ENCODE data around the gene ADPRS. TPM values are rescaled to one million over a fixed set of nuclear protein-coding genes. Genes with fewer than 3 reads are reported as not detected.

ADPRS gene
- total RNA-seq, 1 donor from 2014 or later = 30.0 TPM

DNA sequence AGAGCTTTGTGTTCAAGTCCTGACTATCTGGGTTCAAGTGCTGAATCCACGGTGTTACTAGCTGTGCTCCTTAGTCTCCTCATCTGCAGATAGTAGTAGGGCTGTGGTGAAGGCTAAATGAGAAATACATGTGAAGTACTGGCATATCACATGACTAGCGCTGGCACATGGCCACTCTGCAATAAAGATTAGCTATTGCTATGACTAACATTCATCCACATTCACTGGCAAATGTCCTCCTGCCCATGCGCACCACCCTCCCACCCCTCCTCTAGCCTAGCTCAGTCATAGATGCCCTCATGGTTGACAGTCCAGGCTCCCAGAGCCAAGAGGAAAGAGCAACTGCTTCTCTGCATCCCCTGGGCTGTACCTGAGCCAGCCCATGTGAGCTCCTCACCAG, 44.8 kb downstream of the ADPRS start:
- TF ChIP-seq, protein P1, sequence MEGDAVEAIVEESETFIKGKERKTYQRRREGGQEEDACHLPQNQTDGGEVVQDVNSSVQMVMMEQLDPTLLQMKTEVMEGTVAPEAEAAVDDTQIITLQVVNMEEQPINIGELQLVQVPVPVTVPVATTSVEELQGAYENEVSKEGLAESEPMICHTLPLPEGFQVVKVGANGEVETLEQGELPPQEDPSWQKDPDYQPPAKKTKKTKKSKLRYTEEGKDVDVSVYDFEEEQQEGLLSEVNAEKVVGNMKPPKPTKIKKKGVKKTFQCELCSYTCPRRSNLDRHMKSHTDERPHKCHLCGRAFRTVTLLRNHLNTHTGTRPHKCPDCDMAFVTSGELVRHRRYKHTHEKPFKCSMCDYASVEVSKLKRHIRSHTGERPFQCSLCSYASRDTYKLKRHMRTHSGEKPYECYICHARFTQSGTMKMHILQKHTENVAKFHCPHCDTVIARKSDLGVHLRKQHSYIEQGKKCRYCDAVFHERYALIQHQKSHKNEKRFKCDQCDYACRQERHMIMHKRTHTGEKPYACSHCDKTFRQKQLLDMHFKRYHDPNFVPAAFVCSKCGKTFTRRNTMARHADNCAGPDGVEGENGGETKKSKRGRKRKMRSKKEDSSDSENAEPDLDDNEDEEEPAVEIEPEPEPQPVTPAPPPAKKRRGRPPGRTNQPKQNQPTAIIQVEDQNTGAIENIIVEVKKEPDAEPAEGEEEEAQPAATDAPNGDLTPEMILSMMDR (IDR thresholded peaks at IDR 0.05; ENCODE audit: unreplicated experiment) = no peak
- H3K4me3 Mint-ChIP-seq (ENCODE audit: low read depth) = no peak overlapping the region
- H3K36me3 Mint-ChIP-seq (ENCODE audit: insufficient read depth) = peaks cover 4% of the 10 kb centered on the region
- H3K27ac Mint-ChIP-seq = peak overlapping the region; percentile 45
- H3K4me1 Mint-ChIP-seq (ENCODE audit: low read depth) = peaks cover 7% of the 10 kb centered on the region
- no peaks in the 10 kb centered on the region for H3K9me3 Mint-ChIP-seq (ENCODE audit: low read depth)
- no peaks in the 10 kb centered on the region for H3K27me3 Mint-ChIP-seq
- no peak for DNase-seq (ENCODE audit: low spot score, unreplicated experiment)

DNA sequence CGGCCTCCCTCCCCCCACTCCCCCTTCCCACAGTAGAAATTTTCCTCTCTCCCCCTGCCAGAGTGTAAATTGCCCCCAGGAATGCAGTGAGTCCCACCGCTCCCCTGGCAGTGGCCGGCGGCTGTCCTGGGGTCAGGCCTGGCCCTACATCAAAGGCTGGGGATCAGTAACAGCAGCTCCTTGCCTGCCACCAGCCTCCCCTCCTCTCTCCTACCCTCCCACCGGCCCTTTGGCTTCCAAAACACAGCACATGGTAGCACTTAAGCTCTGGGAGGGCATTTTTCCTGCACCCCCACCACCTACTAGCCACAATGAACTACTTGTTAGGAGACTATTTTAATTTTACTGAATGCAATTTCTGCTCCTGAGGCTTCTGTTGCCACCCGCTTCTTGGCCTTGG, 45.3 kb downstream of the ADPRS start:
- Mint-ChIP-seq H3K4me1 (ENCODE audit: low read depth) (peaks cover 7% of the 10 kb centered on the region), H3K36me3 (ENCODE audit: insufficient read depth) (peaks cover 4% of the 10 kb centered on the region), H3K27me3 (no peaks in the 10 kb centered on the region), H3K4me3 (ENCODE audit: low read depth) (no peak overlapping the region), H3K9me3 (ENCODE audit: low read depth) (no peaks in the 10 kb centered on the region), H3K27ac (peak overlapping the region; percentile 45)
- TF ChIP-seq, protein P1 (IDR thresholded peaks at IDR 0.05; ENCODE audit: unreplicated experiment) = no peak
- DNase-seq (ENCODE audit: low spot score, unreplicated experiment) = no peak

DNA sequence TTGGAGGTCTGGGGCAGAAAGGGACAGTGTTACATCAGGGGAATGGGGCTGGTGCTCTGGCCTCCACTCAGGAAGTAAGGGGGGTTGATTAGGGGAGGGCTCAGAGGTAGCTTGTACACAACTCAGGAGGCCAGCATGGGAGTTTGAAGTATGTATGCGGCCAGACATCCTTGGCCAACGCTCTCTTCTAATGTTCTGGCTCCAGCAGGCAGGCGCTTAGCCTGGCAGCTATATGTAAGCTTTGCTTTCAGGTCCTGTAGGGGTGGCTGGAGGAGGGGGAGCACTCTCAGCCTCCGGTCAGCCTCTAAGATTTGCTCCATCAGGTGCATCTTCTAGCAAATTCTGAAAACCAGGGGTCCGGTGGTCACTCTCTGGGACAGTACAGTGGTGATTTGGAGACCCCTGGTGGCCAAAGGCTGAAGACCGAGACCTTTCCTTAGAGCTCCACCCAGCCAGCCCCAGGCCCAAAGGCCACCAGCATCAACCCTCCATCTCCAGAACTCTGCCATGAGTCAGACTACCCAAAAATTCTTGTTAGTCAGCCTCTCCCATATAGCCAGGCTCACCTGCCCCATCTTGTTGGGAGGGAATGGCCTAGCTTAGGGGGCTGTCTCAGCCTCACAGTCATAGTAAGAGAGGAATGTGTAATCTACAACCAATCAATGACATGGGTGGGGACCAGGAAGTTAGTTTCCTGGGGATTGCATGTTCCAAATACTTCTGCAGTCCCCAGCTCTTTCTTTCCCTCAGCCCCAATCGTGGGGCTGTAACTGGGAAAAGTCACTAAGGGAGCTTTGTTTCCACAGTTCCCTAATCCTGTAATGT, 46.0 kb downstream of the ADPRS start:
- TF ChIP-seq, protein P1 (IDR thresholded peaks at IDR 0.05; ENCODE audit: unreplicated experiment) = peak; percentile 81
- H3K9me3 Mint-ChIP-seq (ENCODE audit: low read depth) = no peaks in the 10 kb centered on the region
- no peaks in the 10 kb centered on the region for H3K27me3 Mint-ChIP-seq
- DNase-seq (ENCODE audit: low spot score, unreplicated experiment) = peak; percentile 60
- peaks cover 4% of the 10 kb centered on the region for H3K36me3 Mint-ChIP-seq (ENCODE audit: insufficient read depth)
- peaks cover 7% of the 10 kb centered on the region for H3K4me1 Mint-ChIP-seq (ENCODE audit: low read depth)
- peak overlapping the region; percentile 91 for H3K27ac Mint-ChIP-seq
- no peak overlapping the region for H3K4me3 Mint-ChIP-seq (ENCODE audit: low read depth)

DNA sequence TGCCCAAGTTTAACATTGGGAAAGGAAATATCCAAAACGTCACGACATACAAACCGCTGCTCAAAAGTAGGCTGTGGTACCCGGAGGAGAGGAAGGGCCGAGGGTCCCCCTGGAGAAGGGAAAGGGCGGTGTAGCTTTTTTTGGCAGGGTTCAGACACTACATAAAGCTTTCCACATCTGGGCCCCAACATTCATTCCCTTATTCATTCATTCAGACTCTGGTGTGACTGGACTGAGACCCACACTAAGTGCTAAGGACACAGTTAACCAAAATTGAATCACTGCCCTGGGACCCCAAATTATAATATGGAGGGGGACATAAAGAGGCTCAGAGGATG, 46.6 kb downstream of the ADPRS start:
- no peak overlapping the region for H3K4me3 Mint-ChIP-seq (ENCODE audit: low read depth)
- H3K27ac Mint-ChIP-seq = peak overlapping the region; percentile 91
- peaks cover 7% of the 10 kb centered on the region for H3K4me1 Mint-ChIP-seq (ENCODE audit: low read depth)
- DNase-seq (ENCODE audit: low spot score, unreplicated experiment) = no peak
- H3K9me3 Mint-ChIP-seq (ENCODE audit: low read depth) = no peaks in the 10 kb centered on the region
- TF ChIP-seq, protein P1 (IDR thresholded peaks at IDR 0.05; ENCODE audit: unreplicated experiment) = no peak
- H3K27me3 Mint-ChIP-seq = no peaks in the 10 kb centered on the region
- H3K36me3 Mint-ChIP-seq (ENCODE audit: insufficient read depth) = peaks cover 6% of the 10 kb centered on the region

DNA sequence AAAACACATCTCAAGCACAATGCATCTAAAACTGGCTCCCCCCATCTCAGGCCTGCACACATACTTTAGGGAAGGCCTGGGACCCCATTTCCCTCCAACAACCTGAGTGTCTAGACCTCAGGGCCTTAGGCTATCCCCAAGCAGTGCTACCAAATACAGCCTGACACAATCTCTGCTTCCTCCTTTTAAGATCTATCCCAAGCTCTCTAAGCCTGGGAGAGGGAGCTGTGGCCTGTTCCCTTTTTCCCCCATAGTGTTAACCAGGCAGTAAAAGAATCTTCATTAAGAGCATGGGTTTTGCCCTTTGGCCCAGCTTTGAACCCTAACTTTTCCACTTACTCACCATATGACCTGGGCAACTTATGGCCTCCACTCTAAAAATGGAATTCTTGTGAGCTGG, 47.1 kb downstream of the ADPRS start:
- H3K4me3 Mint-ChIP-seq (ENCODE audit: low read depth) = no peak overlapping the region
- H3K27ac Mint-ChIP-seq = peak overlapping the region; percentile 54
- H3K27me3 Mint-ChIP-seq = no peaks in the 10 kb centered on the region
- H3K4me1 Mint-ChIP-seq (ENCODE audit: low read depth) = peaks cover 7% of the 10 kb centered on the region
- DNase-seq (ENCODE audit: low spot score, unreplicated experiment) = no peak
- no peaks in the 10 kb centered on the region for H3K9me3 Mint-ChIP-seq (ENCODE audit: low read depth)
- H3K36me3 Mint-ChIP-seq (ENCODE audit: insufficient read depth) = peaks cover 6% of the 10 kb centered on the region
- TF ChIP-seq, protein P1 (IDR thresholded peaks at IDR 0.05; ENCODE audit: unreplicated experiment) = no peak
